ENCODE measurements around the gene SDR39U1. TPM values are rescaled to one million over a fixed set of nuclear protein-coding genes. Genes with fewer than 3 reads are reported as not detected.

SDR39U1 gene
- total and polyA plus RNA-seq, 10 of the 15 experiments (the other 5 are each of a cell fraction or from before 2014, with no cell fraction given), result 14.0 to 89.3 (median 42.2) TPM

- Histone ChIP-seq H3K4me3 (no peak overlapping the region), H2AFZ (ENCODE audit: control insufficient read depth, low read depth, low read length) (no peak overlapping the region), H4K20me1 (ENCODE audit: control insufficient read depth, insufficient read depth) (no peaks in the 10 kb centered on the region), H3K9me3 (replicated peaks; ENCODE audit: control insufficient read depth, insufficient read depth, low read length) (no peaks in the 10 kb centered on the region), H3K9ac (ENCODE audit: control insufficient read depth, insufficient read depth, low read length) (no peak overlapping the region), H3K4me1 (ENCODE audit: control insufficient read depth, insufficient read depth, low read length) (no peaks in the 10 kb centered on the region), H3K4me2 (ENCODE audit: control insufficient read depth, insufficient read depth) (no peak overlapping the region), H3K36me3 (ENCODE audit: control insufficient read depth in 2 of 2, insufficient read depth in 2 of 2, low read length in 1 of 2) (no peaks in the 10 kb centered on the region), H3K79me2 (ENCODE audit: control insufficient read depth, insufficient read depth, low read length) (no peaks in the 10 kb centered on the region), H3K27ac (ENCODE audit: control insufficient read depth, insufficient read depth) (no peak overlapping the region), H3K27me3 (replicated peaks in 1 of 2; ENCODE audit: control insufficient read depth in 2 of 2, insufficient read depth in 2 of 2, low read length in 1 of 2) (no peaks in the 10 kb centered on the region; a peak in 2 of 4 replicates)
- CTCF ChIA-PET, result no interaction called here
- TF ChIP-seq JUND (IDR thresholded peaks at IDR 0.05; ENCODE audit: low read depth, low read length), result no peak
- TF ChIP-seq NKRF (conservative IDR thresholded peaks at IDR 0.05), result no peak
- SMC1A ChIA-PET (ENCODE audit: uncharacterized antibody, unreplicated experiment), result no interaction called here
- FAIRE-seq (no peak), ATAC-seq (no peak), DNase-seq (ENCODE audit: low read depth, low spot score) (no peak)
- intact Hi-C loops (cut with micrococcal nuclease; ENCODE audit: unreplicated experiment) (no loop called here), in situ Hi-C loops (cut with MboI) (no loop called here)
- WGBS (ENCODE audit: insufficient coverage, insufficient replicate concordance, low lambda C conversion rate, missing lambda C conversion rate), result 49% methylated on average over 16 of the region's 16 CpGs
- POLR2A ChIA-PET, result interaction anchor here (1.0 to 1.3 kb wide), 2 partner anchors 13 to 56 kb away, joined by 3 read pairs; partner anchors contain the start of gene KHNYN
- RAD21 ChIA-PET (ENCODE audit: unreplicated experiment), result interaction anchor here (1.1 kb wide), 1 partner anchor 14 kb away, joined by 4 read pairs; no protein-coding TSS in a partner anchor
- BruUV-seq (replicated peaks), result no TSS peak
These were observed 25.5 kb downstream of the SDR39U1 start for GRCh38 chr14:24416932-24417619.

- Histone ChIP-seq H3K27me3 (replicated peaks in 1 of 2; ENCODE audit: control insufficient read depth in 2 of 2, insufficient read depth in 2 of 2, low read length in 1 of 2) (no peaks in the 10 kb centered on the region; a peak in 3 of 4 replicates), H3K4me2 (ENCODE audit: control insufficient read depth, insufficient read depth) (no peak overlapping the region), H2AFZ (ENCODE audit: control insufficient read depth, low read depth, low read length) (no peak overlapping the region), H3K36me3 (ENCODE audit: control insufficient read depth in 2 of 2, insufficient read depth in 2 of 2, low read length in 1 of 2) (no peaks in the 10 kb centered on the region), H3K4me1 (ENCODE audit: control insufficient read depth, insufficient read depth, low read length) (no peaks in the 10 kb centered on the region), H3K4me3 (no peak overlapping the region), H4K20me1 (ENCODE audit: control insufficient read depth, insufficient read depth) (no peaks in the 10 kb centered on the region), H3K9ac (ENCODE audit: control insufficient read depth, insufficient read depth, low read length) (no peak overlapping the region), H3K27ac (ENCODE audit: control insufficient read depth, insufficient read depth) (no peak overlapping the region), H3K9me3 (replicated peaks; ENCODE audit: control insufficient read depth, insufficient read depth, low read length) (no peaks in the 10 kb centered on the region), H3K79me2 (ENCODE audit: control insufficient read depth, insufficient read depth, low read length) (no peaks in the 10 kb centered on the region)
- DNase-seq (ENCODE audit: low read depth, low spot score), result no peak
- FAIRE-seq, result no peak
- no peak for ATAC-seq
- RAD21 ChIA-PET (ENCODE audit: unreplicated experiment), result no interaction called here
- SMC1A ChIA-PET (ENCODE audit: uncharacterized antibody, unreplicated experiment), result no interaction called here
- 27% methylated on average over 19 of the region's 19 CpGs for WGBS (ENCODE audit: insufficient coverage, insufficient replicate concordance, low lambda C conversion rate, missing lambda C conversion rate)
- intact Hi-C loops (cut with micrococcal nuclease; ENCODE audit: unreplicated experiment), result no loop called here
- in situ Hi-C loops (cut with MboI), result no loop called here
- CTCF ChIA-PET, result no interaction called here
- POLR2A ChIA-PET, result interaction anchor here (1.0 to 1.3 kb wide), 2 partner anchors 14 to 55 kb away, joined by 3 read pairs; partner anchors contain the start of gene KHNYN
- BruUV-seq (replicated peaks), result no TSS peak
- TF ChIP-seq HDGF (IDR thresholded peaks at IDR 0.05) (no peak), SIX5 (IDR thresholded peaks at IDR 0.05; ENCODE audit: low read depth, low read length, severe bottlenecking) (no peak), IKZF2 (IDR thresholded peaks at IDR 0.05) (no peak), ESRRA (IDR thresholded peaks at IDR 0.05; ENCODE audit: low read length) (no peak), IRF3 (IDR thresholded peaks at IDR 0.05) (no peak), BCL11A (IDR thresholded peaks at IDR 0.05; ENCODE audit: low read depth, low read length) (no peak), E2F8 (IDR thresholded peaks at IDR 0.05; ENCODE audit: low read depth, partially characterized antibody) (no peak)
These were observed 26.2 kb downstream of the SDR39U1 start for GRCh38 chr14:24416254-24416931.
